T-helper 1 cell (primary cell): ENCODE results near the gene BBS7.

Source experiments
- DNase-seq, 5 donors: peaks; one replicate each; pipeline ENCODE4 v3.0.0-alpha.2; 2012 to 2020

The BBS7 gene

DNA sequence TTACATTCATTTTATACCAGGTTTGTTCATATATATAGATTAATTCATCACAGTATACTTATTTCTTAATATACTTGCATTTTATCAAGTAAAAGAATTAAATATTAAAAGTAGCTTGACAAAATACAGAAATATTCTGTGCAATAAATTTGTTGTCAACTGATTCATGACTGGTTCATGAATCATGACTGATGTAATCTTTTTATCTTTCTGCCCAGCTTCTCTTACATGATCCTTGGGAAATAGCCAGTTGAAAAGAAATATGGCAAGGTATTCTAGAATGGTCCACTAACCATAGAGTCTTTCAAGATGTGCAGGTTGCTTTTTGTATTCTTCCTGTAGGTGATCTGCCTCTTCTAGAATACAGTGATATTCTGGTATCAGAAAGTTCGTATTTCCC lies 42.4 kb downstream of the BBS7 start:
- DNase-seq: no peak

- DNase-seq: no peak
Observed at GRCh38 chr4:121824950-121825349, 45.3 kb downstream of the BBS7 start.

- no peak for DNase-seq
Observed at GRCh38 chr4:121824171-121824527, 46.1 kb downstream of the BBS7 start.

- peak; percentile 89 to 98 (median 94) for DNase-seq
Observed at GRCh38 chr4:121823505-121824170, 46.6 kb downstream of the BBS7 start, which contains the start of gene CCNA2. Gene CCNA2, minus strand, starts transcription at chr4:121823883. Its CDS starts 255 bp downstream, at chr4:121823628.

DNA sequence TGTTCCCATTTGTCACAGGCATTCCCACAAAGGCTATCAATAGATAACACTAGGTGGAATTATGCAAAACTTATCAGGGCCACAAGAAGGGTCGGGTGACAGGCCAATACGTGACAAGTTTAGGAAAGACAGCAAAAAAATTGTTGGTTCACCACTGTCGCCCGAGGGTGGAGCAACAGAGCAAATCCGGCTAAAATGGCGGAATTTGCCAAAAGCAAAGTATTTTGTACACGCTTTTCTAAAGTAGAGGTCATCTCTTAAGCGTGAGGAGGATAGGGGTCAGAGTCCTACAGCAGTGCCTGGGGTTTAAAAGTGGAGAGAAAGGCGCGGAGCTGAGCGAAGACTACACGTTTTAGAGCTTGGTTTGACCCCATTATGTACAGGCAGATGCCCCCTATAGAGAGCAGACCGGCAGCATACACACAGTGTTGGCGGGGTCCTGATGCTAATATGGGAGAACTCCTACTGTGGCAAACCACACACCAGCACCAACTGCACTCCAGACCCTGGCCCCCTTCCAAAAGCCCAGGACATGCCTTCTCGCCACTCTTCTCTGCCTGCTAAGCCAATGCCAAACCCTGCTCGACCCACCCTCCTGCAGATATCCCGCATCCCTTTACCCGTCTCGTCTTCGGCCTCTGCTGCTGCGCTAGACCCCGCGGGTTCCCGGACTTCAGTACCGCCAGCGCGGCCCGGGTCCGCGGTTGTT lies 47.3 kb downstream of the BBS7 start:
- DNase-seq: peak in 4 of 5 donors; percentile 7 to 60 (median 20)

DNA sequence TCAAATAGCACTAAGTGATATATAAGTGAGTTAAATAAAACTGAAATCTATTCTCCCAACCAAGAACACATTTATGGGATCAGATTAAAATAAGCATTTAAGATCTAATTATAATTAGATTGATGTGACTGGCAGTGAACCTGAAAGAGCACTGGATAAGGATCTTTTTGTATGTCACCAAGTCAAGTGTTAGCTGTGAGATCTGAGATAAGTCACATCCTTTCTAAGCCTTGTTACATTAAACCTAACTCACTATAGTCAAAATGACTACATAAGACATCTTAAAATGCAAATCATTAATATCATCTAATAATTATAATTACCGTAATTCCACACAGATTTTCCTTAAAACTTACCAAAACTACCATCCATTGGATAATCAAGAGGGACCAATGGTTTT lies 48.2 kb downstream of the BBS7 start:
- no peak for DNase-seq

- DNase-seq: no peak
Observed at GRCh38 chr4:121819216-121819965, 50.9 kb downstream of the BBS7 start.

DNA sequence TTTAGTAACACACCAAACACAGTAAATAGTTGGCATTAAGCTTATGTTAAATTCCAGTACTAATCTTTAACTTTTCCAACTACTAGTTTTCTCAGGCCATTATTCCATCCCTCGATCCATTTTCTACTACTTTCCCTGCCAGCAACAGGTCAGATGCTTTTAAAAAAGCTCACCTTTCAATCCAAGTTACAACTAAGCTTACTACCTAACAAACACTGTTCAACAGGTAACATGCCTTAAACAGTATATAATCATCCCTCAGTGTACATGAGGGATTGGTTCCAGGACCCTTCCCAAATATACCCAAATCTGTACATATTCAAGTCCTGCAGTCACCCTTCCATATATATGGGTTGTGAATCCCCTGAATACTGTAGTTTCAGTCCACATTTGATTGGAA lies 52.1 kb downstream of the BBS7 start:
- DNase-seq: no peak

- DNase-seq: no peak
Observed at GRCh38 chr4:121817701-121818100, 52.6 kb downstream of the BBS7 start.

DNA sequence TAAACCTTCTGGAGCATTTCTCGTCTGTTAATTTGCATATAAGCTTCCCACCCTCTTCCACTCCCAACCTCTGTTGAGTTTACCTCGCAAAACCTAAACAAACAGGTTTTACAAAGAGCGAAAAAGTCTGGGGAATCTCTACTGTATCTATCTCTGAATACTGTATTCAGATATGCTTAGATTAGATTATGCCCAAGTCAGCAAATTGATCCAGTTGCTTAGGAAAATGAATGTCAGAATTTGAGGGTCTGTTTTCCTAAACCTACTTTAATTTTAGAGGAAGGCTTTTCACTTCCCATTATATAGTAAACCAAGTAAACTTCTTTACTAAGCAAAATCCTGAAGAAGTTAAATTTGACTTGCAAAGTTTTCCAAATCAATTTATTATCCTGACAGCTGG lies 53.3 kb downstream of the BBS7 start:
- DNase-seq: no peak

GRCh38 chr4:121814756-121815155 lies 55.5 kb downstream of the BBS7 start:
- DNase-seq: no peak

DNA sequence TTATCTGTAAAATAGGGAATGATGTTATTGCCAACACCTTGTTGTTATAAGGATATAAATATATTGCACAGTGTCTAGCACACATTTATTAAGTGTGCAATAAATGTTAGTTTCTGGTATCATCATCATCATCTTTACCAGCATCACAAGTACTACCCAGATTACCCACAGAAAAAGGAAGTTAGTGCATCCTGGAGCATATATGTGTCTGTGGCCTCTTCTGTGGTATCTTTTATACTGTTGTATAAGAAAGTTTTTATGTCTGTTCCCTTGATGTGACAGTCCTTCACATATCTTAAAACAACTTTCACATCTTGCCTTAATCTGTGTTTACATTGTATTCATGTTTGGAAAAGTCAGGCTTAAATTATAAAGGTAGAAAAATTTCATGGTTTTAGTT lies 59.2 kb downstream of the BBS7 start:
- DNase-seq: no peak

DNA sequence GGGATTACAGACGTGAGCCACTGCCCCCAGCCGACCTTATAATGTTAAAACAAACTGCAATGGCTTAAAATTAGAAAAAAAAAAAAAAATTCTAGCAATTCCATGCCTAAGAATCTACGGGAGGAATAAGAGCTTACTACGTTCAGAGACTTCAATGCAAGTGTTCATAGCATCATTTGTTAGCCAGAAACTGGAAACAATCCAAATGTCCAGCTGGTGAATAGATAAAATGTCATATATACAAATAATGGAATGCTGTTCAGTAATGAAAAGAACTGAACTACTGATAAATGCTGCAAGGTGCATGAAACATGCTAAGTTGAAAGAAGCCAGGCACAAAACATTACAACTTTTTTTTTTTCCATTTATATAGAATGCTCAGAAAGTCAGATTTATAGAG lies 63.9 kb downstream of the BBS7 start:
- no peak for DNase-seq

- DNase-seq: no peak
Observed at GRCh38 chr4:121801715-121802075, 68.6 kb downstream of the BBS7 start.

DNA sequence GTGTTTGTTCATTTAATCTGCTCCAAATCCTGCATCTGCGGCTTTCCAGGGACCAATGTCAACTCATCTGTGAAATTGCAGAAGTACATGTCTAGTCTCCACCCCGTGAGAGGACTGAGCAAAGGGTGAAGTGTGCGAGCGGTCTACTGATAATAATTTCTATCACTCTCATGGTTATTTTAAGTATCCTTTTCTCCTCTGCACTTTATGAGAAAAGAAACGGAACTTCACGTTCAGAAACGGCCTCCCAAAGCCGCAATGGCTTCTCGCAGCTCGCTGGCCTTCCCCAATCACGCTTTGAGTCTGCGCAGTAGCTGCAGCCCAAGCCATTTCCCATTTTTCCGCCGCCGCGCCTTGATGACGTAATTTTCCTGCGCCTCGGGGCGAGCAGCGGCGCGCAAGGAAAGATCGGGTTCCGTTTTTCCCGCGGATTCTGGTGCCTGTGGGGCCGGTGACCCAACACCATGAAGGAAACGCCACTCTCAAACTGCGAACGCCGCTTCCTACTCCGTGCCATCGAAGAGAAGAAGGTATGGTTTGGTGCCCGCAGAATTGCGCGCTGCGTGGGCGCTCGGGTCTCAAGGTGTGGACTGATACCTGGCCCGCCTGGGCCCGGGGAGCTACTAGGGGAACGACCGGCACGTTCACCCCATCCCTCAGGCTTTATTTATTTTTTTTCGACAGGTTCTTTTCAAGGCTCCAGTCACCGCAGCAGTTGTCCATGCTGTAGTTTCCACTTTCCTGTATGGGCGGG lies 69.1 kb downstream of the BBS7 start, which contains the start of gene EXOSC9:
EXOSC9 (plus strand) TSS at position 363 of the 754 bp plus-strand sequence; CDS start at position 465, 102 bp downstream.
- DNase-seq: peak; percentile 83 to 94 (median 91)

GRCh38 chr4:121800638-121800960 lies 69.7 kb downstream of the BBS7 start:
- DNase-seq: no peak

- no peak for DNase-seq
Observed at GRCh38 chr4:121799867-121800501, 70.3 kb downstream of the BBS7 start.

DNA sequence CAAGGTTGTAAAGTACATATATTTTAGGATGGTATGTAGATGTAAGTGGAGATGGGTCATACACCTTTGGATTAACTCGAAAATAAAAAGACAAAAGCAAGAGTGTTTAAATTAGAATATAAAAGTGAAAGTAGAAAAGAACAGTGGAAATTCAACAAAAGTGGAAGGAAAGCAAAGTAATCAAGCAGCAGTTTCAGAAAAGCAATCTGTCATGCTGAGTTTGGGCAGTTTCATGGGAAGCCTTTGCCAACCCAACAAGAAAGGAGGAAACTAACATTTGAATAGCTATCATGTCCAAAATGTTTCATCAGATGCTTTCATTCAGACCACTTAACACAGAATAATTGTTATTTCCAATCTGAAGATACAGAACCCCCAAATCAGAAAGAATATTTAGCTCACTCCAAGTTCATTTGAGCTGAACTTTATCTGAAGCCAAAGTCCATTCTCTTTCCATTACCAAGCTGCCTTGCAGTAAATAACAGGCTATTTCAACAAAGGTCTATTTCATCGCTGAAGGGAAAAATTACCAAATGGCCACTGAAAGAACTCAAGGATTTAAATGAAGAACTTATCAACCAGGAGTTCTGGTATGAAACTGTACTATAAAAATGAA lies 71.0 kb downstream of the BBS7 start:
- DNase-seq: no peak

DNA sequence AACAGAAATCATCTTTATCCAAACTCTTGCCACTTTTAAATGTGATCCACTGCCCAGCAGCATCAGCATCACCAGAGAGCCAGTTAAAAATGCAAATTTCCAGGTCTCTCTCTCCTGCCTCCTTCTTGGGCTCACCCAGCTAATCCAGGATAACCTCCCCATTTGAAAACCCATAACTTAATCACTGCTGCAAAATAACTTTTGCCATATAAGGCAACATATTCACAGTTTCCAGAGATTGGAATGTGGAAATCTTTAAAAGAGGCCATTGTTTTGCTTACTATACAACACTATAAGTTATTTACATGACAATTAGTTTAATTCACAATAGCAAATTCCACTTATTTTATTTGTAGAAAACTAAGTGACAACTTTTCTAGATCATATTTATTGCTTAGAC lies 74.0 kb downstream of the BBS7 start:
- DNase-seq: no peak

DNA sequence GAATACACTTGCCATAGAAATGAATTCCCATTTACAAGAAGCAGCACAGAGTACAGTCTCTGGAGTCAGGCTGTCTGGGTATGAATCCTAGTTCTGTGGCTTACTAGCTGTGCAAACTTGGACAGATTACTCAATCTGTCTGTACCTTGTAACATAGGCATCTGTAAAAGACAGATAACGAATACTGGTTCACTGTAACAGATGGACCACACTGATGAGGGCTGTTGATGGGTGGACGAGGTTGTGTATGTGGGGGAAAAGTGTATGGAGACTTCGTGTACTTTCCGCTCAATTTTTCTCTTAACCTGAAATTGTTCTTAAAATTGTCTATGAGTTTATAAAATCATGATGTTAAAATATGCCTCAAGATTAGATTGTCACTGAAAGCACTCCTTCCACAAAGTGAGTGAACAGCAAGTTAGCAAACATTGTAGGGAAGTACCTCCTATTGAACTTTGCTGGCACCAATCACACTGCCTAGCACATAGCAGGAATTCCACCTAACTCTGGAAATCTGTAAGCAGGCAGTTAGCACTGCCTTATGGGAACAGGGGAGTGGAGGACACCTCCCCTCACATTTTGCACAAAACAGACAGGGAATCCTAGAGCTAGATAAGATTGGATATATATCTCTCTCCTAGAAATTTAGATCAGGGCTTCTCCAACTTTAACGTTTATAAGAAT lies 75.6 kb downstream of the BBS7 start:
- DNase-seq: no peak

DNA sequence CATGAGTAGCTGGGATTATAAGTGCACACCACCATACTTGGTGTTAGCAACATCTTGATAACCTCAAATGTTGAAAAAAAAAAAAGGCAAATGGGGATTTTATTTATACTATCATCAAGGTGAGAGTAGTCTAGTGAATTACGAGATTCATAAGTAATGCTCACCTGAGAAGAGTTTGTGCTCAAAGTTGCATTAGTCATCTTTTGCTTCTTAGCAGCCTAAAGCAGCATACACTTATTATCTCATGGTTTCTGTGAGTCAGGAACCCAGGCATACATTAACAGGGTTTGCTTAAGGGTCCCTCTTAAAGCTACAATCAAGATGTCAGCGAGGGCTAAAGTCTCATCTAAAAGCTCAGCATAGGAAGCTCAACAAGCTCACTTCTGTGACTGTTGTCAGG lies 77.3 kb downstream of the BBS7 start:
- no peak for DNase-seq

GRCh38 chr4:121791481-121791880 lies 78.8 kb downstream of the BBS7 start:
- DNase-seq: no peak
